Lung (tissue), 12 donors: Measurements from ENCODE around the gene GTPBP4. TPM values are rescaled to one million over a fixed set of nuclear protein-coding genes. Genes with fewer than 3 reads are reported as not detected.

Experiments used
- ATAC-seq: fragments of 200-7000 bp; cut with Tn5 transposase; one replicate; pipeline ENCODE4 v1.9.1; 2020; ENCODE audit warnings: moderate number of reproducible peaks; ENCODE audit not compliant: insufficient read depth, low FRiP score
- DNase-seq, 3 donors: peaks; one replicate each; pipeline ENCODE4 v3.0.0-alpha.2; 2013 to 2017
- H3K27ac ChIP-seq, 2 donors: one replicate each; pipeline ENCODE4 v1.5.1; 2013; ENCODE audit warnings: mild to moderate bottlenecking in 2 of 2, moderate library complexity in 2 of 2, control low read depth in 1 of 2, inconsistent platforms in 1 of 2, low read depth in 1 of 2, low read length in 1 of 2
- H3K27me3 ChIP-seq, 3 donors: one replicate each; pipeline ENCODE4 v1.5.1; 2013; ENCODE audit warnings: low read length in 2 of 3; ENCODE audit not compliant: control insufficient read depth in 3 of 3, insufficient read depth in 3 of 3
- H3K36me3 ChIP-seq, 4 donors: one replicate each; pipeline ENCODE4 v1.5.1; 2013; ENCODE audit warnings: low read length in 4 of 4, mild to moderate bottlenecking in 1 of 4, moderate library complexity in 1 of 4; ENCODE audit not compliant: control insufficient read depth in 4 of 4, insufficient read depth in 4 of 4
- H3K4me1 ChIP-seq, 5 donors: one replicate each; pipeline ENCODE4 v1.5.1; 2013; ENCODE audit warnings: low read length in 5 of 5, mild to moderate bottlenecking in 2 of 5, moderate library complexity in 1 of 5; ENCODE audit not compliant: control insufficient read depth in 5 of 5, insufficient read depth in 5 of 5
- H3K4me3 ChIP-seq: one replicate; pipeline ENCODE4 v1.5.1; 2013; ENCODE audit warnings: mild to moderate bottlenecking, control low read depth, moderate library complexity
- H3K9ac ChIP-seq, 2 donors: one replicate each; pipeline ENCODE4 v1.5.1; 2013; ENCODE audit warnings: low read length in 2 of 2, control low read depth in 1 of 2; ENCODE audit not compliant: insufficient read depth in 1 of 2
- H3K9me3 ChIP-seq, 4 donors: one replicate each; pipeline ENCODE4 v1.5.1; 2013; ENCODE audit warnings: low read length in 3 of 4, mild to moderate bottlenecking in 1 of 4, moderate library complexity in 1 of 4; ENCODE audit not compliant: control insufficient read depth in 4 of 4, insufficient read depth in 3 of 4
- WGBS, 2 donors: extraction: QIAGEN DNeasy Blood & Tissue Kit; methylation state at CpG; one replicate each; pipeline ENCODE4 v1.1.7; 2013; 5-methylcytosine and 5-hydroxymethylcytosine counted together
- polyA plus RNA-seq, 2 donors: library from polyadenylated mRNA; stranded (reverse); fragments of 200-250 nt; gene quantifications; one replicate each; pipeline ENCODE4 v1.2.1, GENCODE V29; 2013
- total RNA-seq, 2 donors: library from RNA; depleted of rRNA in 1 of 2; stranded (reverse); fragments of >200 nt in 1 of 2; gene quantifications; one replicate each; pipeline ENCODE4 v1.2.1, GENCODE V29; 2014 to 2021
- TF ChIP-seq, protein P1 (sequence below): IDR thresholded peaks from 2 replicates; pipeline ENCODE4 v1.5.1; 2012; ENCODE audit warnings: mild to moderate bottlenecking; ENCODE audit errors: control extremely low read depth, extremely low read depth
- donor health status: control.
- donor health status: control.
- donor health status: Bipolar disorder and iron deficiency.
- donor health status: healthy.
- donor health status: DM: yes; HTN: yes; CAD: no.

GTPBP4 gene
- total and polyA plus RNA-seq, 4 donors: 17.6 to 43.6 (median 39.1) TPM

DNA sequence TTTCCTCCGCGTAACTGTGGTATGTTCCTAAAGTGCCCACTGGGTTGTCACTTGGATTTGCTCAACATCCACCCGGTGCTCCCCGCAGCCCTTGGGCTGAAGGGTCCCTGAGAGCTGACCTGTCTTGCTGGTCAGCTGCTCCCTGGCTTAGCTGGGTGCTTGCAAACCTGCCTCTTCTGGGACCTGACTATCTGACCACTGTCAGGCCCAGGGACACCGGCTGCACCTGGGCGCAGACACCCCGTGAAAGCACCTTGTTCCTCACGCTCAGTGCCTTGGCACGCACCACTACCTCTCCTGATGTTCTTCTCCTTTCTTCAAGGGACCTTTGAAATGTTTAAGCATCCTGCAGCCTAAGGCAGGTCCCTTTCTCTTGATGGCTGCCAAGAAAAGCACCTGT is 30.1 kb upstream of the GTPBP4 start:
- H3K27ac ChIP-seq: no peak overlapping the region
- H3K9me3 ChIP-seq: no peaks in the 10 kb centered on the region
- peaks cover 0 to 3% (median 0%) of the 10 kb centered on the region in 3 donors for H3K27me3 ChIP-seq
- H3K9ac ChIP-seq: no peak overlapping the region
- WGBS, 2 donors: 94% methylated on average over 9 of the region's 9 CpGs
- H3K4me3 ChIP-seq: no peak overlapping the region
- no peaks in the 10 kb centered on the region for H3K36me3 ChIP-seq
- DNase-seq (no peak), ATAC-seq (no peak)
- TF ChIP-seq, protein P1, sequence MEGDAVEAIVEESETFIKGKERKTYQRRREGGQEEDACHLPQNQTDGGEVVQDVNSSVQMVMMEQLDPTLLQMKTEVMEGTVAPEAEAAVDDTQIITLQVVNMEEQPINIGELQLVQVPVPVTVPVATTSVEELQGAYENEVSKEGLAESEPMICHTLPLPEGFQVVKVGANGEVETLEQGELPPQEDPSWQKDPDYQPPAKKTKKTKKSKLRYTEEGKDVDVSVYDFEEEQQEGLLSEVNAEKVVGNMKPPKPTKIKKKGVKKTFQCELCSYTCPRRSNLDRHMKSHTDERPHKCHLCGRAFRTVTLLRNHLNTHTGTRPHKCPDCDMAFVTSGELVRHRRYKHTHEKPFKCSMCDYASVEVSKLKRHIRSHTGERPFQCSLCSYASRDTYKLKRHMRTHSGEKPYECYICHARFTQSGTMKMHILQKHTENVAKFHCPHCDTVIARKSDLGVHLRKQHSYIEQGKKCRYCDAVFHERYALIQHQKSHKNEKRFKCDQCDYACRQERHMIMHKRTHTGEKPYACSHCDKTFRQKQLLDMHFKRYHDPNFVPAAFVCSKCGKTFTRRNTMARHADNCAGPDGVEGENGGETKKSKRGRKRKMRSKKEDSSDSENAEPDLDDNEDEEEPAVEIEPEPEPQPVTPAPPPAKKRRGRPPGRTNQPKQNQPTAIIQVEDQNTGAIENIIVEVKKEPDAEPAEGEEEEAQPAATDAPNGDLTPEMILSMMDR: no peak
- peaks cover 0 to 4% (median 3%) of the 10 kb centered on the region in 5 donors for H3K4me1 ChIP-seq

- no peak overlapping the region for H3K9ac ChIP-seq
- DNase-seq: no peak
- H3K9me3 ChIP-seq: no peaks in the 10 kb centered on the region
- TF ChIP-seq, protein P1: no peak
- H3K27me3 ChIP-seq: peaks cover 0 to 3% (median 0%) of the 10 kb centered on the region in 3 donors
- H3K4me3 ChIP-seq: no peak overlapping the region
- ATAC-seq: no peak
- H3K27ac ChIP-seq: no peak overlapping the region
- WGBS, 2 donors: 86 to 91% methylated on average over 6 of the region's 6 CpGs
- H3K4me1 ChIP-seq: peaks cover 0 to 4% (median 3%) of the 10 kb centered on the region in 5 donors
- H3K36me3 ChIP-seq: no peaks in the 10 kb centered on the region
These were observed 29.4 kb upstream of the GTPBP4 start for GRCh38 chr10:958856-959255.

DNA sequence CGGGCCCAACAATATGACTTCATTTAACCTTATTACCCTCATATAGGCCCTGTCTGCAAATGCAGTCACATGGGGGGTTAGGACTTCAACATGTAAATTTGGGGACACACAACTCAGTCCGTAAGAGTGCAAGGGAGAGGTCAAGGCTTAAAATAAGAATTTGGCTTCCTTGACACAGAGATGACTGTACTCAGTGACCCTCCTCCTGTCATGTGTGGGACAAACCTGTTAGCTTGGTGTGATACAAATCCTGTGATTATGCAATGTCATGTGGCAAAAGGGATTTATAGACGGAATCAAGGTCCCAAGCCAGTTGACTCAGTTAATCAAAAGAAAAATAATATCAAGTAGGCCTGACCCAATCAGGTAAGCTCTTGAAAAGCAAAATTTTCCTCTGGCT is 25.9 kb upstream of the GTPBP4 start:
- no peaks in the 10 kb centered on the region for H3K9me3 ChIP-seq
- H3K9ac ChIP-seq: no peak overlapping the region
- DNase-seq (no peak), ATAC-seq (no peak)
- 81 to 90% methylated on average over 3 of the region's 3 CpGs for WGBS, 2 donors
- H3K4me3 ChIP-seq: no peak overlapping the region
- TF ChIP-seq, protein P1: no peak
- peaks cover 0 to 4% (median 0%) of the 10 kb centered on the region in 5 donors for H3K4me1 ChIP-seq
- H3K36me3 ChIP-seq: no peaks in the 10 kb centered on the region
- H3K27me3 ChIP-seq: peaks cover 0 to 3% (median 0%) of the 10 kb centered on the region in 3 donors
- H3K27ac ChIP-seq: no peak overlapping the region

- Histone ChIP-seq H3K9ac (no peak overlapping the region), H3K4me1 (peaks cover 0 to 4% (median 0%) of the 10 kb centered on the region in 5 donors), H3K27ac (no peak overlapping the region), H3K36me3 (no peaks in the 10 kb centered on the region), H3K9me3 (no peaks in the 10 kb centered on the region), H3K27me3 (peaks cover 0 to 3% (median 0%) of the 10 kb centered on the region in 3 donors), H3K4me3 (no peak overlapping the region)
- DNase-seq (no peak), ATAC-seq (no peak)
- 85 to 93% methylated on average over 5 of the region's 5 CpGs for WGBS, 2 donors
- TF ChIP-seq, protein P1: no peak
These were observed 25.0 kb upstream of the GTPBP4 start for GRCh38 chr10:963186-963585.
